Tibial artery (tissue), 4 donors: ENCODE data around the gene TNRC6B.

Experiments
- DNase-seq, 2 donors: peaks; one replicate each; pipeline ENCODE4 v3.0.0-alpha.2; 2019
- H3K27ac ChIP-seq, 2 donors: fragments of 200-600 bp; sonication (generic) in 1 of 2; 1 replicate in 1 of 2; 2 replicates in 1 of 2; pipeline ENCODE4 v1.5.1; 2018 to 2019; ENCODE audit warnings: mild to moderate bottlenecking in 1 of 2
- H3K27me3 ChIP-seq, 2 donors: fragments of 200-600 bp; sonication (generic) in 1 of 2; one replicate each; pipeline versions ENCODE4 v1.5.1 to v1.6.0; 2016 to 2019
- H3K36me3 ChIP-seq, 3 donors: fragments of 200-600 bp; sonication (generic) in 2 of 3; one replicate each; pipeline ENCODE4 v1.5.1; 2016 to 2019; ENCODE audit warnings: mild to moderate bottlenecking in 2 of 3
- H3K4me1 ChIP-seq, 4 donors: fragments of 200-600 bp; sonication (generic) in 2 of 4; 1 replicate in 3 of 4; 2 replicates in 1 of 4; pipeline ENCODE4 v1.5.1; 2016 to 2019
- H3K4me3 ChIP-seq, 2 donors: fragments of 200-600 bp; sonication (generic) in 1 of 2; 1 replicate in 1 of 2; 2 replicates in 1 of 2; pipeline ENCODE4 v1.5.1; 2018 to 2019; ENCODE audit warnings: mild to moderate bottlenecking in 2 of 2
- H3K9me3 ChIP-seq, 3 donors: fragments of 200-600 bp; sonication (generic) in 1 of 3; one replicate each; pipeline ENCODE4 v1.5.1; 2016 to 2019
- CTCF ChIP-seq, 2 experiments: fragments of 200-600 bp in 1 of 2; fragments of 450-650 bp in 1 of 2; IDR thresholded peaks; one replicate each; pipeline ENCODE4 v1.5.1; 2017 to 2019; ENCODE audit warnings: antibody characterized with exemption in 2 of 2, mild to moderate bottlenecking in 1 of 2, moderate library complexity in 1 of 2
- intact Hi-C: fragments of 100-400 bp; cut with DNase I; formaldehyde crosslinking; loops from one replicate; pipeline ENCODE4 v1.15.0; 2023; ENCODE audit warnings: low total_unique reads

TNRC6B gene

GRCh38 chr22:40258501-40258915 is 80.8 kb downstream of the TNRC6B start:
- intact Hi-C loops, result no loop called here
- no peaks in the 10 kb centered on the region for H3K9me3 ChIP-seq
- peaks cover 0 to 16% (median 5%) of the 10 kb centered on the region in 4 donors for H3K4me1 ChIP-seq
- no peak overlapping the region for H3K4me3 ChIP-seq
- H3K36me3 ChIP-seq, result peaks cover 4 to 8% (median 7%) of the 10 kb centered on the region in 3 donors
- no peak for DNase-seq
- H3K27ac ChIP-seq, result no peak overlapping the region
- no peaks in the 10 kb centered on the region for H3K27me3 ChIP-seq
- TF ChIP-seq CTCF (IDR thresholded peaks at IDR 0.05), result no peak

GRCh38 chr22:40261783-40262182 is 84.1 kb downstream of the TNRC6B start:
- H3K27ac ChIP-seq, result no peak overlapping the region
- H3K36me3 ChIP-seq, result peaks cover 8 to 36% (median 34%) of the 10 kb centered on the region in 3 donors
- H3K27me3 ChIP-seq, result no peaks in the 10 kb centered on the region
- peaks cover 0 to 20% (median 8%) of the 10 kb centered on the region in 4 donors for H3K4me1 ChIP-seq
- TF ChIP-seq CTCF (IDR thresholded peaks at IDR 0.05), result no peak
- no peak for DNase-seq
- H3K9me3 ChIP-seq, result no peaks in the 10 kb centered on the region
- no peak overlapping the region for H3K4me3 ChIP-seq
- intact Hi-C loops, result no loop called here

- TF ChIP-seq CTCF (IDR thresholded peaks at IDR 0.05), result no peak
- Histone ChIP-seq H3K4me1 (peaks cover 0 to 20% (median 8%) of the 10 kb centered on the region in 4 donors), H3K36me3 (peaks cover 8 to 42% (median 36%) of the 10 kb centered on the region in 3 donors), H3K9me3 (no peaks in the 10 kb centered on the region), H3K4me3 (no peak overlapping the region), H3K27ac (peak overlapping the region in 1 of 2 donors; percentile 7), H3K27me3 (no peaks in the 10 kb centered on the region)
- intact Hi-C loops, result no loop called here
- no peak for DNase-seq
Measured at GRCh38 chr22:40263191-40263590, 85.5 kb downstream of the TNRC6B start.

- Histone ChIP-seq H3K27ac (no peak overlapping the region), H3K4me3 (no peak overlapping the region), H3K9me3 (no peaks in the 10 kb centered on the region), H3K36me3 (peaks cover 8 to 45% (median 36%) of the 10 kb centered on the region in 3 donors), H3K27me3 (no peaks in the 10 kb centered on the region), H3K4me1 (peaks cover 0 to 13% (median 3%) of the 10 kb centered on the region in 4 donors)
- DNase-seq, result no peak
- TF ChIP-seq CTCF (IDR thresholded peaks at IDR 0.05), result no peak
- intact Hi-C loops, result no loop called here
Measured at GRCh38 chr22:40265783-40266182, 88.1 kb downstream of the TNRC6B start.

- no peak for TF ChIP-seq CTCF (IDR thresholded peaks at IDR 0.05)
- no peak overlapping the region for H3K27ac ChIP-seq
- intact Hi-C loops, result loop anchor here (10.0 kb wide), 1 partner anchor 95 kb away; the partner anchor contains the start of gene TNRC6B
Measured at GRCh38 chr22:40270031-40270430, 92.3 kb downstream of the TNRC6B start.

More at GRCh38 chr22:40270031-40270430, 92.3 kb downstream of the TNRC6B start:
- Histone ChIP-seq H3K9me3 (no peaks in the 10 kb centered on the region), H3K4me1 (no peaks in the 10 kb centered on the region), H3K36me3 (peaks cover 2 to 51% (median 29%) of the 10 kb centered on the region in 3 donors), H3K27me3 (no peaks in the 10 kb centered on the region), H3K4me3 (no peak overlapping the region)
- no peak for DNase-seq
